GM21423 (cell line): ENCODE measurements around the gene ALKBH4.

ENCODE experiments used
- ATAC-seq: cut with Tn5 transposase; IDR thresholded peaks from one replicate; pipeline ENCODE4 v1.9.1; 2021; ENCODE audit warnings: mild to moderate bottlenecking, moderate library complexity; ENCODE audit not compliant: unreplicated experiment

ALKBH4 gene

GRCh38 chr7:102429141-102429899 lies 35.3 kb downstream of the ALKBH4 start:
- no peak for ATAC-seq

GRCh38 chr7:102427019-102427405 lies 37.7 kb downstream of the ALKBH4 start:
- ATAC-seq = no peak

GRCh38 chr7:102426268-102427018 lies 38.2 kb downstream of the ALKBH4 start:
- ATAC-seq = peak; percentile 49

- peak; percentile 67 for ATAC-seq
Measured at GRCh38 chr7:102425639-102426267, 38.9 kb downstream of the ALKBH4 start.

GRCh38 chr7:102424787-102425218 lies 39.9 kb downstream of the ALKBH4 start:
- ATAC-seq = no peak

GRCh38 chr7:102424129-102424551 lies 40.5 kb downstream of the ALKBH4 start:
- ATAC-seq = no peak

GRCh38 chr7:102421706-102422240 lies 42.9 kb downstream of the ALKBH4 start:
- no peak for ATAC-seq

- no peak for ATAC-seq
Measured at GRCh38 chr7:102418592-102418991, 46.1 kb downstream of the ALKBH4 start.

- no peak for ATAC-seq
Measured at GRCh38 chr7:102417105-102417504, 47.6 kb downstream of the ALKBH4 start.

- no peak for ATAC-seq
Measured at GRCh38 chr7:102416406-102416805, 48.3 kb downstream of the ALKBH4 start.

- ATAC-seq = peak; percentile 57
Measured at GRCh38 chr7:102415685-102416225, 48.9 kb downstream of the ALKBH4 start.

- no peak for ATAC-seq
Measured at GRCh38 chr7:102413611-102414010, 51.1 kb downstream of the ALKBH4 start.

- ATAC-seq = no peak
Measured at GRCh38 chr7:102413091-102413490, 51.6 kb downstream of the ALKBH4 start.

- no peak for ATAC-seq
Measured at GRCh38 chr7:102412548-102412947, 52.1 kb downstream of the ALKBH4 start.

- no peak for ATAC-seq
Measured at GRCh38 chr7:102410918-102411317, 53.7 kb downstream of the ALKBH4 start.

GRCh38 chr7:102410123-102410522 lies 54.5 kb downstream of the ALKBH4 start:
- ATAC-seq = no peak

- no peak for ATAC-seq
Measured at GRCh38 chr7:102409340-102409739, 55.3 kb downstream of the ALKBH4 start.

GRCh38 chr7:102408530-102408929 lies 56.1 kb downstream of the ALKBH4 start:
- peak; percentile 70 for ATAC-seq

- peak; percentile 12 for ATAC-seq
Measured at GRCh38 chr7:102407910-102408309, 56.8 kb downstream of the ALKBH4 start.
